Activated gamma-delta T cell treated with Interleukin-2 at 50 U/mL for 16 hours (primary cell): ENCODE data around the gene KCND2.
"Not testable (repeated sequence)": the region's sequence is repeated elsewhere in the genome, so short reads cannot be mapped to it uniquely, and the experiment has no call there.

Source experiments
- DNase-seq: peaks from one replicate; pipeline ENCODE4 v3.0.0-alpha.2; 2020

Gene KCND2

GRCh38 chr7:120588862-120589261 lies 315.9 kb downstream of the KCND2 start:
- no peak for DNase-seq

- no peak for DNase-seq
Observed at GRCh38 chr7:120600607-120601006, 327.6 kb downstream of the KCND2 start.

GRCh38 chr7:120603366-120603765 lies 330.4 kb downstream of the KCND2 start:
- DNase-seq, result no peak

- no peak for DNase-seq
Observed at GRCh38 chr7:120609136-120609753, 336.3 kb downstream of the KCND2 start.

DNA sequence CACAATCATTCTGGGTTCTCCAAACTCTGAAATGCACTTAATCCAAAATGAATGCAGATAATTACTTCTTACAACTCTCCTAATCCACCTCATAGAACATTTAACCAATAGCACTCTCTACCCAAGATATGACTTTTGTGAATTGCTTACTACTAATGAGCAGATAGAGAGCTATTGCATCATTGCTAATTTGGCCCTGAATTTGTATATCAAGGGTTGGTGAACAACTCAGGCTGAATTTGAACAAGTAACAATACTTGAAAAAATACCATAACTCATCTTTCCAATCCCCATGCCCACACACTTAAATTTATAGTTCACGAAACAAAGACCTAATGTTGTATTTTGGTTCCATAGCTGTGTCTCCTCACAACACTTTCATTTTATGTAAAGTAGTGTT lies 339.0 kb downstream of the KCND2 start:
- no peak for DNase-seq

DNA sequence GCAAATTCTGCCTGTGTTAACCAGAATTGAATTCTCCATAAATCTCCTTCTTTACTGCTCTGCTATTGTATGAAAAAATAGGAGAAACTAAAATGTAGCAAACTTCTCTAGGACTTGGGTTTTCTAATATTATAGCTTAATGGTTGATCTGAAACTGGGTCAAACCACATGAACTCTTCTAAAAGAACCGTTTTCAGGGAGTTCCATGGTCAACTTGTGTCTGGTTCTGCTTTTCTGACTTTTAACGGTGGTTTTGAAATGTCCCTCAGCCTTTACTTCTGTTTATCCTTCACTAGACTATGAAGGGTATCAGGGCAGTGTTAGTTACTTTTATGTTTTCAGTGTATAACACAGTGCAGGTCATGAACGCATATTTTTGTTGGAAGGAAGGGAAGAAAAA lies 342.7 kb downstream of the KCND2 start:
- DNase-seq, result no peak

GRCh38 chr7:120617275-120617674 lies 344.3 kb downstream of the KCND2 start:
- DNase-seq, result no peak

- DNase-seq, result no peak
Observed at GRCh38 chr7:120628251-120628650, 355.3 kb downstream of the KCND2 start.

GRCh38 chr7:120639884-120640283 lies 366.9 kb downstream of the KCND2 start:
- no peak for DNase-seq

GRCh38 chr7:120645966-120646365 lies 373.0 kb downstream of the KCND2 start:
- no peak for DNase-seq

DNA sequence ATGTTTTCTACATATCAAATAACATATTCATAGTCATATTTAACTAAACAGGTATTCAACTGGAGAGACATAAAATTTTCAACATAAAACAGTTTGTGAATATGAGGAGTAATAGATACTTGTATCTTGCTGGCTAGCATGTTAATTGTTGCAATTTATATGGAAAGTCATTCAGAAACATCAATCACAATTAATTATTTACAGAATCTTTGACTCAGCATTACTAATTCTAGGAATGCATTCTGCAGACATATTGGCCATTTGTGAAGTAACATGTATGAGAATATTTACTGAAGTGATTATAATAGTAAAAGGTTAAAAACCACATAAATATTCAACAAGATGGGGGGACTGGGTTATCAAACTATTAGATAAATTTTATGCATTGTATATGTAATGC lies 381.3 kb downstream of the KCND2 start:
- DNase-seq, result no peak

DNA sequence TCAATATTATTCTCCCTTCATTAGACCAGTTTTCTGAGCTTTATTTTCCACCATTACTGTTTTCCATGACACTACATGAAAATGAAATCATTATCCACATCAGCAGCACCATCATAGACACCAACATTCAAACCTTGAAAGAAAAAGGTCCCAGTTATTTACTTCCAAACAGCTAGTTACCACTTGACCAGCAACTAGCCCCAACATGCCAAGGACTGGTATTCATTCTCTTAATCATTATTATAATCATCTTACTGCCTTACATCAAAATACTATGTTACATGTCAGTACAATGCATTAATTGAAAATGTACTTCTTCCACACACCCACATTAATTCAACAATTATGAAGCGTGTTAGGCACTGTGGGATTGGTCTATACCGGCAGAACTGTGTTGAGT lies 385.5 kb downstream of the KCND2 start:
- no peak for DNase-seq

DNA sequence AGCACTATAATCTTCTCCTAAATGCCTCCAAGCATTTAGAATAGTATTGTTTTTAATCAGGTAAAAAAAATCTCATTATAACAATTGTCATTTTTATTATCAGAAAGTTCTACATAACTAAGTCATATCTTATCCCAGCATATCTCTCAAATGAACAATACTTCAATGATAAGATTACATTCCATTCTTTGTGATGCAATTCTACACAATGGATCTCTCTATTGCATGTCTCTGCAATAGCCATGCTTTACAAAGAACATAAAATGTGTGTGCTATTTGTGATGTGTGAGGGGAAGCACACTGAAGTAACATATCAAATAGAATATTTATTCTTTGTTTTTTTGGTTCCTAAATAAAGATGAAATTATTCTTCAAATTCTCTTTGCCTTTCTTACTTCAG lies 389.3 kb downstream of the KCND2 start:
- DNase-seq, result no peak

DNA sequence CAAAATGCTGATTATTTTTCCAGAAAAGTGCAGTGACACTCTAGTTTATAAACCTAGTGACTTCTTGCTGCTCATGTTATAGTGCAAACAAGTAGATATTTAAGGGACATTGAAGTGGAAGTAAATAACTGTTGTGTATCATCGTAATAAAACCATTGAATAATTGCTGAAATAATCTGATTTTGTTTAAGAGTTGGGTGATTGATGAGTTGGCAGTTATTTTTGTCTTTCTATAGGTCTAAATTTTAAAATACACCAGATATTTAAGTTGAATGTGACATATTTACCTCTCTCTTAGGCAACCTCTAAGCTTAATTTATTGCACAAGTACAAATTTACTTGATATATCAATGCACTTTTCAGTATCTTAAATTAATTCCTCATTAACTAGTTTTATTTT lies 392.1 kb downstream of the KCND2 start:
- no peak for DNase-seq

GRCh38 chr7:120675076-120675475 lies 402.1 kb downstream of the KCND2 start:
- no peak for DNase-seq

- no peak for DNase-seq
Observed at GRCh38 chr7:120677535-120677934, 404.6 kb downstream of the KCND2 start.

DNA sequence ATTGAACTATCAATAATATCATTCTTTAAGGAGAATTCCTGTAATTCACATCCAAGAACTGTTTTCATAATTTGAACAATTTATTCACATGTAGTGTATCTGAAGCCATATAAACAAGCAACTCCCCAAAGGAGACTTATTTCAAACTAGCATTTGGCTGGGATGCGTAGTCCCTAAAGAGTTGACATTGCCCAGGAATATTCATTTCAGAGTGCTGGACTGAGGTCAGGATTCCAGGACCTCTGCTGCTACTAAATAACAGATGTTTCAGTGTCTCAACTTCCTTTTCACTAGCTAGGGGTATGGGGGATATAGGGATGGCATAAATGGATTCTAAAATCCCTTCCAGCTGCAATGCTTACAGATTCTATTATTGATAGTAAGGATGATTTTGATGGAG lies 408.0 kb downstream of the KCND2 start:
- DNase-seq, result no peak

GRCh38 chr7:120684463-120684862 lies 411.5 kb downstream of the KCND2 start:
- no peak for DNase-seq

DNA sequence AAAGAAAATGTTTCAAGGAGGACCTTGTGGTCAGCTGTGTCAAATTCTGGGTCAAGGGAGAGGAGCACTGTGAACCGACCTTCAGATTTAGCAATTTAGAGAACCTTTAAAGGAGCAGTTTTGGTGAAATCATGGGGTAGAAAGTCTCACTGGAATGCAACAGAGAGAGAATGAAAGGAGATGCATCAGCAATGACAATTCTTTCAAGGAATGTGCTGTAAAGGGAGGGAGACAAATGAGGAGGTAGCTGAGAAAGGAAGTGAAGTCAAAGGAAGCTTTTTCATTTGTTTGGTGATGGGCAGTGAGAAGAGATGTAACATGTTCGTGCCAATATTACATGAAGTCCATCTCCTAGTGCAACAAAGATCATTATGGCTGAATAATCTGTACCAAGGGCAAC lies 418.9 kb downstream of the KCND2 start:
- DNase-seq, result no peak

DNA sequence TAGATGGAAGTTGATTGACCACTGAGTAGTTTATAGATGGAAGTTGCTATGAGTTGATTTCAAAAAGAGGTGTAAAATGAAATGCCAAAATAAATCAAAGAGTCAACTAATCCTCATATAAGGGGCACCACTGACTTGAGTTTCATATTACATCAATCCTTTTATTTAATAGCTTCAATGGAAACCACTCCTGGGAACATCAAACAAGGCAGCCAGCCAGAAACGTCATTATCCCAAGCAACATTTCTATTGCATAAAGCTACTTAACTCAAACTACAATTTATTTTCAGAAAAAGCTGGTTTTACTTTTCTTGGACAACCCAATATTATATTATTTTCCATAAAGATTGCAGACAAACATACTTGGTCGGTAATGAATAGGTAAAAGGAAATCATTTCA lies 422.9 kb downstream of the KCND2 start:
- DNase-seq, result no peak

- no peak for DNase-seq
Observed at GRCh38 chr7:120700796-120701195, 427.8 kb downstream of the KCND2 start.

GRCh38 chr7:120702408-120702807 lies 429.4 kb downstream of the KCND2 start:
- not testable (repeated sequence) for DNase-seq

DNA sequence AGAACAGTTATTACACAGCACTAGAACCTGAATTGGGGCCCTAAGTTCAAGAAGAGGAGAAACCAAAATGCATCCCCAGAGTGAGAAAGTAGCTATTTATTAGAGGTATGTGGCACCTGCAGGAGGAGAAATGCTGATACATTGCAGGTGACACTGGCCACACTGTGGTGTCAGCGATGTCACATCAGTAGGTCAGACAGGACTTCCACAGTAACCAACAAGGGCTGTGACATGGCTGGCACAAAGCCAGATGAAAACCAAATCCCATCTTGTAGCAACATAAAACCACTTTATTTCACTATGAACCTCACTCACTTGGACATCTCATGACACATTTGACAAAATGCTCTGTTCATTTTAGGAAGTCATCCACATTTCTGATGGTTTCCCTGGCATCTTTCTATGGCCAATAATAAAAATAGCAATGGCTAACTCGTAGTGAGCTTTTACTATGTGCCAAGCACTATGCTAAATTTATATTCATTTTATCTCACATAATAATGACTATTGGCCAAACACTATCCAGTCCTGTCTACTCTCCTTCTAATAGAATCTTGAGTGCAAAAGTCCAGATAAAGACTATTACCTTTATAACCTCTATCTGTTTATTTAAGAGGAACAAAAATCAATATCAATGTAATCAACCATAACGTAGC lies 430.7 kb downstream of the KCND2 start:
- no peak for DNase-seq

DNA sequence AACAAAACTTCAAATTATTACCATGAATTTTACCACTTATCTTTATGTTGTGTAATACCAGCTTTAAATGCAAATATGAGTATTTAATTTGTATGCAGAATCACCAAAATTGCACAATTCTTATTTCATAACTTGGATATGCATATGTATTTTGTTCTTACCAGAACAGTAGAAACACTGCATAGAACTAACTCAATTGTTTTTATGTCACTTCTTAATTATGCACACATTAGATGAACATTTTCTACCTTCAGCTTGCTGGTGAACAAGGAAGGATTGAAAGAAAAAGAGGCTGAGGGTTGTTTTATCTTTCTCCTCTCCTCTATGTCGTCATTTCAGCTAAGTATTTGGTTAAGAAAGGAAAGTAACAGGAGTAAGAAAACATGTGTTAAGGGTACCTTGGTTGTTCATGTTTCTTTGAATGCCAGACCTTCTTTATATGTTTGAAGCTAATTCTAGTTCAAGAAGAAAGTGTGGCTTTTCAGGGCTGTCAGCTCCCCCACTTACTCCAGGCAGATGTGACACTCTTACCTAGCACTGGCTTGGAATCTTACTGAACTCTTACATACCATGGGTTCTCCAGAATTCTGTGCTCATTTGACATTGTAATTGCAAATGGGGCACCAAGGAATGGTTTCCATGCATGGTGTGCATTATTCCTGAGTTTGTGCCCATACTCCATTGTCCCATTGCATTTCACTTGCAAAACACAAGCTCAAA lies 436.4 kb downstream of the KCND2 start:
- DNase-seq, result no peak

DNA sequence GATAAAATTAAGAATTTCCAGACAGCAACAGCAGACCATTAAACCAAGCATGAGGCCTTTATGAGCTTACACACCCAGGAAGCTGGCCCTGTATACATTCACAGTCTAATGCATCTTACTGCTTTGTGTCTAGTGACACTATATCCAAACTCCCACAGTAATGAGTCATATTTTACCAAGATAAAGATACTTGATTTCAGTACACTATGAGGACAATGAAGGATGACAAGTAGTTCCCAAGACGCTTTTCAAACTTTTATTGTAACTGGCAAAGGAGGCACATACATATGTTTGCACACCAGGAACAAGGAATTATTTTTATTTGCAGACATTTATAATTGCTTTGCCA lies 437.0 kb downstream of the KCND2 start:
- no peak for DNase-seq
